ENCODE measurements around the gene LRRFIP2.

- TF ChIP-seq CTCF (IDR thresholded peaks at IDR 0.05; ENCODE audit: insufficient read depth, low read depth, low read length) (no peak), EZH2 (IDR thresholded peaks at IDR 0.05; ENCODE audit: insufficient read depth, low read length) (no peak)
Observed at GRCh38 chr3:37155782-37156181, 18.6 kb downstream of the LRRFIP2 start.
